Activated CD4-positive, alpha-beta T cell treated with anti-CD3 and anti-CD28 coated beads, Interleukin-2, amount 50 U/mL, for 16 hours (primary cell): ENCODE data around the gene PRKD2.
"Not testable (repeated sequence)": the region's sequence is repeated elsewhere in the genome, so short reads cannot be mapped to it uniquely, and the experiment has no call there.

Experiments used
- DNase-seq: peaks from one replicate; pipeline ENCODE4 v3.0.0-alpha.2; 2020

PRKD2 gene

DNA sequence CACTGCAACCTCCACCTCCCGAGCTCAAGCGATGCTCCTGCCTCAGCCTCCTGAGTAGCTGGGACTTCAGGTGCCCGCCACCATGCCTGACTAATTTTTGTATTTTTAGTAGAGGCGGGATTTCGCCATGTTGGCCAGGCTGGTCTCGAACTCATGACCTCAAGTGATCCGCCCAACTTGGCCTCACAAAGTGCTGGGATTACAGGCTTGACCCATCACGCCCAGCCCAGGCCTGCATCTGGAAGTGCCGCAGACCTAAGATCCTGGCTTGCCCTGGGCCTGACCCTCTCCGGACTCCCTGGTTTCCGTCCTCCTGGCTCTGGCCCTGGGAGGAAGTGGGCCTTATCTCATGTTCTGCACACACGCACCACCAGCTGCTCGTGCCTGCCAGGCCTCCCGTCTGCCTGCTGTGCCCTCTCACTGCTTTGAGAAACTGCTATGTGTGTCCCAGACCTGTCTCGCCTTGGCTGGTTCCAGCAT, 87.3 kb downstream of the PRKD2 start:
- no peak for DNase-seq

- DNase-seq: not testable (repeated sequence)
Observed at GRCh38 chr19:46628970-46629369, 87.9 kb downstream of the PRKD2 start.

DNA sequence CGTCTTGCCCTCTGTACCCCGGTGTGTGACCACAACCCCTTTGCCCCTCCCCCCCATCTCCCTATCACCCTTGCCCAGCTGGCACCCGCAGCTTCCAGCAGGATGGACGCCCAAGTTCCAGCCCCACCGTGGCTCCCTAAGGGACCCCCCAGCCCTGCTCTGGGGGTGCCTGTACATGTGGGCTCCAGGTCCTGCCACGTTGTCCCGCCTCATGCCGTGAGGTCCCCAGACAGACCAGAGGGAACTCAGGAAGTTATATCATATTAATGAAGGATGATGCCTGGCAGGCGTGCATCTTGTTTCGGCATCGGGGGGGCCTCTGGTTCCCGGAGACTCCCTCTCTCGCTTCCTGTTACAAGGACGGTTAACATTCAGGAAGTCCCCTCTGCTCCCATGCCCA, 90.5 kb downstream of the PRKD2 start:
- no peak for DNase-seq

GRCh38 chr19:46625731-46626130, 91.2 kb downstream of the PRKD2 start:
- no peak for DNase-seq

GRCh38 chr19:46624958-46625661, 91.8 kb downstream of the PRKD2 start, which contains the start of gene PTGIR:
Gene PTGIR (minus strand): TSS chr19:46625089. CDS start chr19:46624225, 864 bp downstream.
- DNase-seq: no peak
